Measurements from ENCODE around the gene MUS81. TPM values are rescaled to one million over a fixed set of nuclear protein-coding genes. Genes with fewer than 3 reads are reported as not detected.

The MUS81 gene
- total and polyA plus RNA-seq, 2 experiments from 2014 or later: 74.3 to 82.7 TPM

- H3K27me3 ChIP-seq: no peaks in the 10 kb centered on the region
- no peak overlapping the region for H3K27ac ChIP-seq
- peak overlapping the region; percentile 48 for H3K4me3 ChIP-seq
- no peaks in the 10 kb centered on the region for H3K36me3 ChIP-seq
- H3K4me1 ChIP-seq (ENCODE audit: low read depth): no peaks in the 10 kb centered on the region
- H3K9me3 ChIP-seq (ENCODE audit: low read depth): no peaks in the 10 kb centered on the region
- no peak for TF ChIP-seq CTCF (IDR thresholded peaks at IDR 0.05; ENCODE audit: low read depth, low read length)
- peak in 1 of 2 donors; percentile 24 for DNase-seq (ENCODE audit: low read depth in 1 of 2, low spot score in 1 of 2)
Measured at GRCh38 chr11:65817312-65817834, 42.9 kb upstream of the MUS81 start.

- H3K27ac ChIP-seq: peak overlapping the region; percentile 31
Measured at GRCh38 chr11:65817835-65818680, 42.2 kb upstream of the MUS81 start.

GRCh38 chr11:65821107-65821506, 39.1 kb upstream of the MUS81 start:
- no peaks in the 10 kb centered on the region for H3K4me1 ChIP-seq (ENCODE audit: low read depth)
- H3K9me3 ChIP-seq (ENCODE audit: low read depth): no peaks in the 10 kb centered on the region
- no peaks in the 10 kb centered on the region for H3K36me3 ChIP-seq
- no peaks in the 10 kb centered on the region for H3K27me3 ChIP-seq
- H3K4me3 ChIP-seq: no peak overlapping the region
- H3K27ac ChIP-seq: no peak overlapping the region
- DNase-seq (ENCODE audit: low read depth in 1 of 2, low spot score in 1 of 2): no peak
- TF ChIP-seq CTCF (IDR thresholded peaks at IDR 0.05; ENCODE audit: low read depth, low read length): no peak

More at GRCh38 chr11:65817835-65818680, 42.2 kb upstream of the MUS81 start:
- Histone ChIP-seq H3K9me3 (ENCODE audit: low read depth) (no peaks in the 10 kb centered on the region), H3K27me3 (no peaks in the 10 kb centered on the region), H3K4me3 (peak overlapping the region; percentile 48), H3K36me3 (no peaks in the 10 kb centered on the region), H3K4me1 (ENCODE audit: low read depth) (no peaks in the 10 kb centered on the region)
- DNase-seq (ENCODE audit: low read depth in 1 of 2, low spot score in 1 of 2): peak; percentile 91 to 94
- peak; percentile 92 for TF ChIP-seq CTCF (IDR thresholded peaks at IDR 0.05; ENCODE audit: low read depth, low read length)

GRCh38 chr11:65822776-65823528, 37.3 kb upstream of the MUS81 start:
- Histone ChIP-seq H3K27ac (no peak overlapping the region), H3K27me3 (no peaks in the 10 kb centered on the region)
- TF ChIP-seq CTCF (IDR thresholded peaks at IDR 0.05; ENCODE audit: low read depth, low read length): no peak

GRCh38 chr11:65826984-65827735, 33.1 kb upstream of the MUS81 start:
- Histone ChIP-seq H3K4me1 (ENCODE audit: low read depth) (no peaks in the 10 kb centered on the region), H3K36me3 (no peaks in the 10 kb centered on the region), H3K4me3 (no peak overlapping the region), H3K9me3 (ENCODE audit: low read depth) (no peaks in the 10 kb centered on the region), H3K27ac (no peak overlapping the region), H3K27me3 (no peaks in the 10 kb centered on the region)
- TF ChIP-seq CTCF (IDR thresholded peaks at IDR 0.05; ENCODE audit: low read depth, low read length): no peak
- no peak for DNase-seq (ENCODE audit: low read depth in 1 of 2, low spot score in 1 of 2)

More at GRCh38 chr11:65822776-65823528, 37.3 kb upstream of the MUS81 start:
- Histone ChIP-seq H3K36me3 (no peaks in the 10 kb centered on the region), H3K4me1 (ENCODE audit: low read depth) (no peaks in the 10 kb centered on the region), H3K9me3 (ENCODE audit: low read depth) (no peaks in the 10 kb centered on the region), H3K4me3 (no peak overlapping the region)
- no peak for DNase-seq (ENCODE audit: low read depth in 1 of 2, low spot score in 1 of 2)
